Measurements from ENCODE around the gene ATP5MK. TPM values are rescaled to one million over a fixed set of nuclear protein-coding genes. Genes with fewer than 3 reads are reported as not detected.

The ATP5MK gene
- total RNA-seq, result 206 and 267 TPM in 2 replicates

DNA sequence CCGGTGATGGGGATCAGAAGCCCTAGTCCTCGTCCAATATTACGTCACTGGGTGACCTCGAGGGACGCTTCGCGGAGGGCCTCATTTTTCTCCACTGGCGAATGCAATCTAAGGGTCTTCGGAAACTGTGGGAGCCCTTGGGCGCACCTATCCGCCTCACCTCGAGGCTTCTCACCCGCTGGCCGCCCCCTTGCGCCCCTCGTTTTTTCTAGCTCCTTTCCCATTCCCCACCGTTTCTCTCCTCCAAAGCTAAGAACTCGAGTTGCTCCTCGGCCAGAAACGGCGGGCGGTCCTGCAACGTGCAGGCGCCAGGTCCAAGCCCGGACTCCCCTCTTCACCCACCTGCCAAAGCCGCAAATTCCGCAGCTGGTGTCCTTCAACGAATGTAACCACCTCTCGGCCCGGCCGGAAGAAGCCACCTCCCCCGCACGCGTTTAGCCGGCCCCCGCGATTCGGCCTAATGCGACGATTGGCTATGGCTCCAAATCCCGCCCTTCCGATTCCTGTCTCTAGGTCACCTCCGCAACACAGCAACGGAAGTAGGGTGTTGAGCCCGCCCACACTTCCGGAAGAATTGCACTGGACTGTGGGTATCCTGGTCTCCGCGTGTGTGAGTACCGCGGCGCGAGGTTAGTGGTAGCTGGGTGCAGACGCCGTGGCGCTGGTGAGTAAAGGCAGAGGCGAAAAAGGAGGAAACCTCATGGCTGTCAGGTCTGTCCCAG lies at the start of gene ATP5MK, which contains the start of gene PDCD11:
Gene ATP5MK (minus strand): TSS at position 409 of the 722 bp plus-strand sequence. CDS start 4,018 bp downstream, outside the sequence.
Gene PDCD11 (plus strand): TSS at position 560 of the 722 bp plus-strand sequence. CDS start 1,801 bp downstream, outside the sequence.

DNA sequence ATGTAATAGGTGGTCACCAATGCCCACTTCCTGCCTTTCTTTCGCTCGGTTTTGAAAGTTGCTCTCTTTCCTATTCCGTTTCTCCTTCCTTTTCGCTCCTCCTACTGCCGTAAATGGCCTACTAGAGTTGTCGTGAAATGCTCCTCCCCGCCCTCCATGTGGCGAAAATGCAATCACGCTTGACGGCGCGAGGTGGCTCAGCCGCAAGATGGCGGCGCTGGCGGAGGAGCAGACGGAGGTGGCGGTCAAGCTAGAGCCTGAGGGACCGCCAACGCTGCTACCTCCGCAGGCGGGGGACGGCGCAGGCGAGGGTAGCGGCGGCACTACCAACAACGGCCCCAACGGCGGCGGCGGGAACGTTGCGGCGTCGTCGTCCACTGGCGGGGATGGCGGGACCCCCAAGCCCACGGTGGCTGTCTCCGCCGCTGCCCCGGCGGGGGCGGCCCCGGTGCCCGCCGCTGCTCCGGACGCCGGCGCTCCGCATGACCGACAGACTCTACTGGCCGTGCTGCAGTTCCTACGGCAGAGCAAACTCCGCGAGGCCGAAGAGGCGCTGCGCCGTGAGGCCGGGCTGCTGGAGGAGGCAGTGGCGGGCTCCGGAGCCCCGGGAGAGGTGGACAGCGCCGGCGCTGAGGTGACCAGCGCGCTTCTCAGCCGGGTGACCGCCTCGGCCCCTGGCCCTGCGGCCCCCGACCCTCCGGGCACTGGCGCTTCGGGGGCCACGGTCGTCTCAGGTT lies 28.3 kb downstream of the ATP5MK start, which contains the start of gene TAF5:
Gene TAF5 (plus strand): TSS at position 195 of the 737 bp plus-strand sequence. CDS start 14 bp downstream, at position 209.

DNA sequence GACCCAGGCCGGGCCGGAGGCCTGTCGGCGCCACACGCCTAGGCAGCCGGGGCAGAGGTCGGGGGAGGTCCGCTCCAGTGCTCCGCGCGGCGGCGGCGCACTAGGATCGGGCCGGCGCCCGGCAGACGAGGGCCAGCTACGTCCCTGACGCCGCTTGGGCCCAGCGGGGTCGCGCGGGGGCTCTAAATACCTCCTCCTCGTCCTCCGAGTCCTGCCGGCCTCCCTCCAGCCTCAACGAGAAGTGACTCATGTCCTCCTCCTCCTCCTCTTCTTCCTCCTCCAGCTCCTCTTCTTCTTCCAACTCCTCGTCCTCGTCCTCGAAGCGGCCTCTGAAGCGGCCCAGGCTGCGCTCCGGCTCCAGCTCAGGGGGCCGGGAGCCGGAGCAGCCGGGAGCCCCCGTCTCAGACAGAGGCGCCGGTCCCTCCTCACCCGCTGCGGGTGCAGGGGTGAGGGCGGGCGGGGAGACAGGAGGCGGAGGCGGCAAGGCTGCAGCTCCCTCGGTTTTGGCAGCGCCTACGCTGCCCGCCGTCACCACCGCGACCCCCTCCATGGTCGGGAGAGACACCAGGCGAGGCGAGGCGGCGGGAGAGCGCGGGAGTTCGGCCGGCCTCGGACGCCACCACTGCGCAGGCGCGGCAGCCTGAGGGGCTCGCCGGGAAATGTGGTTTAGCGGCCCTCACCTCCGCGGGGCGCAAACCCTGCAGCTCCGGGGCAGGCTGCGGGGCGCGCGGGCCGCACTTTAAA lies 45.6 kb downstream of the ATP5MK start, which contains the start of gene PCGF6:
Gene PCGF6 (minus strand): TSS at position 624 of the 744 bp plus-strand sequence. CDS start 74 bp downstream, at position 550.

Other genes with a start within 250 kb of the ATP5MK start
- 43.4 and 60.6 TPM in 2 replicates for gene NT5C2, start 203.2 kb downstream of the ATP5MK start, total RNA-seq
- gene RPEL1, start 150.6 kb downstream of the ATP5MK start, total RNA-seq, result 0.33 TPM in 1 of 2 replicates, not detected in the other
- gene INA, start 119.3 kb downstream of the ATP5MK start, total RNA-seq, result 0.33 and 0.48 TPM in 2 replicates
- 11.1 and 13.2 TPM in 2 replicates for gene PCGF6, start 45.3 kb downstream of the ATP5MK start, total RNA-seq
- gene TAF5, start 28.5 kb downstream of the ATP5MK start, total RNA-seq, result 3.3 and 6.8 TPM in 2 replicates
- gene PDCD11, start 151 bp upstream of the ATP5MK start, total RNA-seq, result 52.9 and 53.6 TPM in 2 replicates
- 19.9 and 34.0 TPM in 2 replicates for gene CALHM2, start 55.9 kb upstream of the ATP5MK start, total RNA-seq
- not detected in 2 replicates for gene CALHM1, start 62.4 kb upstream of the ATP5MK start, total RNA-seq
- not detected in 2 replicates for gene CALHM3, start 82.8 kb upstream of the ATP5MK start, total RNA-seq
- gene NEURL1, start 97.2 kb upstream of the ATP5MK start, total RNA-seq, result under 0.01 and 0.33 TPM in 2 replicates

Measured in vein endothelial cell (primary cell).